Right lobe of liver (tissue), 6 donors: ENCODE data around the gene RAP1GDS1. TPM values are rescaled to one million over a fixed set of nuclear protein-coding genes. Genes with fewer than 3 reads are reported as not detected.

Source experiments
- ATAC-seq, 4 donors: fragments of 200-7000 bp; cut with Tn5 transposase; one replicate each; pipeline ENCODE4 v1.9.1; 2020; ENCODE audit warnings: mild to moderate bottlenecking in 4 of 4, moderate library complexity in 4 of 4
- DNase-seq, 3 donors: peaks; one replicate each; pipeline ENCODE4 v3.0.0-alpha.2; 2020
- H3K27ac ChIP-seq, 3 donors: fragments of 200-600 bp; one replicate each; pipeline ENCODE4 v1.8.0; 2022
- H3K27me3 ChIP-seq, 2 donors: fragments of 200-600 bp; one replicate each; pipeline ENCODE4 v1.8.0; 2022
- H3K36me3 ChIP-seq, 4 donors: fragments of 200-600 bp; sonication (generic) in 1 of 4; one replicate each; pipeline versions ENCODE4 v1.5.1 to v1.8.0; 2017 to 2022; ENCODE audit warnings: control low read depth in 1 of 4
- H3K4me1 ChIP-seq, 4 donors: fragments of 200-600 bp; sonication (generic) in 1 of 4; one replicate each; pipeline versions ENCODE4 v1.5.1 to v1.8.0; 2017 to 2022; ENCODE audit warnings: control low read depth in 1 of 4
- H3K4me3 ChIP-seq, 3 donors: fragments of 200-600 bp; one replicate each; pipeline ENCODE4 v1.8.0; 2022
- H3K9me3 ChIP-seq, 4 donors: fragments of 200-600 bp; sonication (generic) in 1 of 4; one replicate each; pipeline versions ENCODE4 v1.5.1 to v1.8.0; 2017 to 2022; ENCODE audit warnings: control low read depth in 1 of 4
- POLR2A ChIP-seq: fragments of 450-650 bp; IDR thresholded peaks from one replicate; pipeline ENCODE4 v1.6.1; 2017; ENCODE audit warnings: antibody characterized with exemption, mild to moderate bottlenecking
- WGBS: methylation state at CpG from one replicate; pipeline ENCODE4 v1.1.6; 2018; ENCODE audit warnings: low coverage, low lambda C conversion rate; ENCODE audit not compliant: insufficient coverage; ENCODE audit errors: missing lambda C conversion rate; 5-methylcytosine and 5-hydroxymethylcytosine counted together
- intact Hi-C, 2 donors: fragments of 100-400 bp; cut with DNase I; formaldehyde crosslinking; loops; one replicate each; pipeline versions ENCODE4 v1.11.2 to v1.14.1; 2022
- total RNA-seq, 6 experiments: library from RNA; depleted of rRNA in 2 of 6; stranded (reverse); fragments of >200 nt in 2 of 6; fragmentation: NEBNext Ultra II Directional in 3 of 6; extraction: Animal tissue kit (Norgen Biotek cat#: 25700) in 3 of 6; gene quantifications; one replicate each; pipeline versions ENCODE4 v1.1.0 to v1.2.4, GENCODE V29; 2016 to 2023
- TF ChIP-seq, protein P1 (sequence below), 4 donors: fragments of 200-600 bp in 3 of 4; fragments of 450-650 bp in 1 of 4; IDR thresholded peaks; one replicate each; pipeline versions ENCODE4 v1.5.1 to v1.8.0; 2016 to 2022; ENCODE audit warnings: antibody characterized with exemption in 4 of 4, mild to moderate bottlenecking in 2 of 4
- donor health status: DM: no; HTN: yes; CAD: no.
- donor health status: DM: no; HTN: no; CAD: no.
- donor health status: DM: no; HTN: no; CAD: no.
- donor health status: DM: no; HTN: yes; CAD: no.
- donor health status: DM: no; HTN: yes; CAD: no.

RAP1GDS1 gene
- total RNA-seq, 6 experiments from 2014 or later, result 17.4 to 29.8 (median 20.9) TPM

DNA sequence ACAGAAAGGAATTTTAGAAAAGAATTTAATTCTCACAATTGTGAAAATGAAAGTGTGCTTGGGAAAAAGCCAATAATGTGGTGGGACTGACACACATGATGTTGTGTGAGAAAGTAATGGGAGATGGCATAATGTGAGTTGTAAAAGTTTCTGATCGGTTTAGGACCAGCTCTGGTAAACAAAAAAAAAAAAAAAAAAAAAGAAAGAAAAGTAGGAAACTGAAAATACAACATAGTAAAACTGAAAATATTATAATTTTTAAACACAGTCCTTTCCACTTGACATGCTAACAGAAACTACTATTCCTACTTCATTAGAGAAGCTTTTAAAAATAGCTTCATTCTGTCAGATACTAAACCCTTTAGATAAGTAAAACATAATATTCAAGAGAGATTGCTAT, 28.2 kb downstream of the RAP1GDS1 start:
- intact Hi-C loops, result no loop called here
- DNase-seq (no peak), ATAC-seq (no peak)
- Histone ChIP-seq H3K4me3 (no peak overlapping the region), H3K27me3 (no peaks in the 10 kb centered on the region), H3K4me1 (no peaks in the 10 kb centered on the region), H3K9me3 (no peaks in the 10 kb centered on the region), H3K27ac (no peak overlapping the region), H3K36me3 (no peaks in the 10 kb centered on the region)
- 80% methylated on average over 1 of the region's 1 CpG for WGBS
- TF ChIP-seq, protein P1, sequence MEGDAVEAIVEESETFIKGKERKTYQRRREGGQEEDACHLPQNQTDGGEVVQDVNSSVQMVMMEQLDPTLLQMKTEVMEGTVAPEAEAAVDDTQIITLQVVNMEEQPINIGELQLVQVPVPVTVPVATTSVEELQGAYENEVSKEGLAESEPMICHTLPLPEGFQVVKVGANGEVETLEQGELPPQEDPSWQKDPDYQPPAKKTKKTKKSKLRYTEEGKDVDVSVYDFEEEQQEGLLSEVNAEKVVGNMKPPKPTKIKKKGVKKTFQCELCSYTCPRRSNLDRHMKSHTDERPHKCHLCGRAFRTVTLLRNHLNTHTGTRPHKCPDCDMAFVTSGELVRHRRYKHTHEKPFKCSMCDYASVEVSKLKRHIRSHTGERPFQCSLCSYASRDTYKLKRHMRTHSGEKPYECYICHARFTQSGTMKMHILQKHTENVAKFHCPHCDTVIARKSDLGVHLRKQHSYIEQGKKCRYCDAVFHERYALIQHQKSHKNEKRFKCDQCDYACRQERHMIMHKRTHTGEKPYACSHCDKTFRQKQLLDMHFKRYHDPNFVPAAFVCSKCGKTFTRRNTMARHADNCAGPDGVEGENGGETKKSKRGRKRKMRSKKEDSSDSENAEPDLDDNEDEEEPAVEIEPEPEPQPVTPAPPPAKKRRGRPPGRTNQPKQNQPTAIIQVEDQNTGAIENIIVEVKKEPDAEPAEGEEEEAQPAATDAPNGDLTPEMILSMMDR (IDR thresholded peaks at IDR 0.05), result no peak
- TF ChIP-seq POLR2A, result no peak

DNA sequence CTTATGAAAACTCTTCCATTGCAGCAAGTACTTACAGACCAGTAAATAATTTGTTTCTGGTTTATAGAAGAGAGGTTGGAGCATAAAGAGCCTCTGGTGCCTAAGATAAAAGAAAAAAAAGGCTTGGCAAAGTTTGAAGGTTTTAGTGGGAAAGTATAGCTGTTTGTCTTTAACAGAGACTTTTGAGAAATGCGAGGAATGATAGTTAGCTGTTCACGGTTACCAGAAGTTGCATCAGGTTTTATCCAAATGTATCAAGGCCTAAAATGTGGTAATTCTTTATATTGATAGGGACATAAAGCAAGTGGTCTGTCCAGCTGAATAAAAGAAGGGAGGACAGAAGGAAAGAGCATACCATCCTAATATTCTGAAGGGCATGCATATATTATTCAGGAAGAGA, 29.3 kb downstream of the RAP1GDS1 start:
- DNase-seq (no peak), ATAC-seq (no peak)
- Histone ChIP-seq H3K9me3 (no peaks in the 10 kb centered on the region), H3K4me1 (no peaks in the 10 kb centered on the region), H3K36me3 (peaks cover 0 to 2% (median 0%) of the 10 kb centered on the region in 4 donors), H3K27me3 (no peaks in the 10 kb centered on the region), H3K4me3 (no peak overlapping the region), H3K27ac (no peak overlapping the region)
- TF ChIP-seq, protein P1 (IDR thresholded peaks at IDR 0.05), result no peak
- TF ChIP-seq POLR2A, result no peak
- 54% methylated on average over 2 of the region's 2 CpGs for WGBS
- intact Hi-C loops, result no loop called here

DNA sequence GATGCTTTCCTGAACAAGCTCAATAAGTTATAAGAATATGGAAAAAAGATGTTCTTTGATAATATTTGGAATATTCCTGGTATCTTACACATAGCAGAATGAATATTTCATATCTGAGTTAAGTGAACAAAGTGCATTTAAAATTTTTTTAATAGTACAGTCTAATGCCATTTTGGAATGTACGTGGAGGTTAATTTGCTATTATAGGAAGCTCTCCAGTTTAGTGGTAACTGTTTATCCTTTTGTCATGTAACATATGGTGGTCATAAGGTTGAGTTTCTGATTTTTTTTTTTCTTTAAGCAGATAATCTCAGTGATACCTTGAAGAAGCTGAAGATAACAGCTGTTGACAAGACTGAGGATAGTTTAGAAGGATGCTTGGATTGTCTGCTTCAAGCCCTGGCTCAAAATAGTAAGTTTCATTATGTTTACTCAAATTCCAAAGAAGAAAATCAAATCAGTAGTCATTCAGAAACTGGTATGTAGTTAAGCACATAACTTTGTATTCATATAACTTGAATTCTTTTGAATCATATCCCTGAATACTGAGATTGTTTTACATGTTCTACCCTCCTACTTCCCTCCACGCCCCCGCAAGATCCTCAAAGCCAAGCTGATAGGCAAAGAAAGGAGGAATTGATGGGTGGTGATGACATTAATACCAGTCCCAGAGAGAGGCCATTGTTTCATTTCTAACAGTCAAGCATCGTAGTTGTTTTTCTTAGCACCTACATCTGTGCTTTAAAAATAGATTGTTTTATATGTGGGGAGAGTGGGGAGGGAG, 32.1 kb downstream of the RAP1GDS1 start:
- Histone ChIP-seq H3K4me1 (no peaks in the 10 kb centered on the region), H3K36me3 (peaks cover 0 to 2% (median 0%) of the 10 kb centered on the region in 4 donors)
- no peak for TF ChIP-seq POLR2A
- TF ChIP-seq, protein P1 (IDR thresholded peaks at IDR 0.05), result no peak

DNA sequence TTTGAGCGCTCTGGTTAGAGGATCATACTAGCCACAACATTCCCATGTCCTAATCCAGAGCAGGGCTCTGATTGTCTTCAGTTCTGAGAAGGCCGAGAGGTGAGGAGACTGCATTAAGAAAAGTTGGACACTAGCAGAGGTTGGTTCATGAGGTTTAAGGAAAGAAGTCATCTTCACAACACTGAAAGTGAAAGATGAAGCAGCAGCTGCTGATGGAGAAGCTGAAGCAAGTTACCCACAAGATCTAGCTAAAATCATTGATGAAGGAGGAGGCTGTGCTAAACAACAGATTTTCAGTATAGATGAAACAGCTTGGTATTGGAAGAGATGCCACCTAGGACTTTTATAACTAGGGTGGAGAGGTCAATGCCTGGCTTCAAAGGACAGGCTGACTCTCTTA, 36.8 kb downstream of the RAP1GDS1 start:
- Histone ChIP-seq H3K27me3 (no peaks in the 10 kb centered on the region), H3K27ac (no peak overlapping the region), H3K9me3 (peaks cover 0 to 5% (median 0%) of the 10 kb centered on the region in 4 donors), H3K36me3 (peaks cover 0 to 2% (median 0%) of the 10 kb centered on the region in 4 donors), H3K4me3 (no peak overlapping the region), H3K4me1 (no peaks in the 10 kb centered on the region)
- ATAC-seq, result no peak
- 94% methylated on average over 2 of the region's 2 CpGs for WGBS
- DNase-seq, result no peak
- no peak for TF ChIP-seq POLR2A
- TF ChIP-seq, protein P1 (IDR thresholded peaks at IDR 0.05), result no peak
- intact Hi-C loops, result no loop called here

More for the DNA sequence above, 32.1 kb downstream of the RAP1GDS1 start:
- H3K27me3 ChIP-seq, result no peaks in the 10 kb centered on the region
- ATAC-seq (no peak), DNase-seq (no peak)
- H3K9me3 ChIP-seq, result no peaks in the 10 kb centered on the region
- 93% methylated on average over 4 of the region's 4 CpGs for WGBS
- intact Hi-C loops, result no loop called here
- no peak overlapping the region for H3K27ac ChIP-seq
- H3K4me3 ChIP-seq, result no peak overlapping the region
